Central memory CD4-positive, alpha-beta T cell (primary cell): ENCODE results near the gene DDX6.
A peak's percentile ranks its signal among the peaks of the same experiment; 100 is the strongest.
"Not testable (repeated sequence)": the region's sequence is repeated elsewhere in the genome, so short reads cannot be mapped to it uniquely, and the experiment has no call there.

Experiments used
- DNase-seq: peaks from one replicate; pipeline ENCODE4 v3.0.0; 2022

The DDX6 gene

DNA sequence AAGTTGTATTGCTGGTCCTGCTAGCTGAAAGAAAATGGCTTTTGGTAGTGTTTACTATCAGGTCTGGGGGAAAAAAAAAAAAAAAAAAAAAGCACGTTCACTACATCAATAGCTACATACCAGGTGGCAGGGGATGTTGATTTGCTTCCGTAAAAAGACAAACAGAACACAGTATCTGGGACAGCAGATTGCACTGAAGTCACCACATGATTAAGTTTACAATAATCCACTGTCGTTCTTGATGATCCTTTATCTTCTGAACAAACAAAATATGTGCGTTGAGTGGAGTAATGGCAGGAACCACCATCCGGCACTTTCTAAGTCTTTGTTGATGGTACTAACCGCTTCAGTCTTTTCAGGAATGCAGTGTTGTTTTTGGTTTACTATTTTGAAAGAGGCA lies 48.7 kb downstream of the DDX6 start:
- DNase-seq, result no peak

GRCh38 chr11:118740892-118741291 lies 50.1 kb downstream of the DDX6 start:
- DNase-seq, result no peak

GRCh38 chr11:118735203-118735602 lies 55.8 kb downstream of the DDX6 start:
- DNase-seq, result no peak

- no peak for DNase-seq
Observed at GRCh38 chr11:118734031-118734430, 56.9 kb downstream of the DDX6 start.

- DNase-seq, result not testable (repeated sequence)
Observed at GRCh38 chr11:118729753-118730152, 61.2 kb downstream of the DDX6 start.

- DNase-seq, result not testable (repeated sequence)
Observed at GRCh38 chr11:118728112-118728511, 62.9 kb downstream of the DDX6 start.

DNA sequence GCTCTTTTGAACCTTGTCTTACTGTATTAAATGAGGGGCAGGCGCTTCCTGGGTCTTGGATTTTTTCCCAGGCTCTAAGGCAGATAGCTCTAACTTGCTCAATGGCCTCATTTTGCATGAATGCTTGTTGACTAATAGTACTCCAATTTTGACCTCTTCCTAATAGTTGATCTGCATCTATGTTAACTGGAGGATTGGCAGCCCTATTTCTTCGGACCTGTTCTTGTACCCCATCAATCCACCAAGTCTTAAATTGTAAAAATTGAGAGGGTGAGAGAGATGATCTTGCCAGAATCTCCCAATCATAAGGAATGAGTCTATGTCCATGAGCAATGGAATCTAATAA lies 63.3 kb downstream of the DDX6 start:
- not testable (repeated sequence) for DNase-seq

DNA sequence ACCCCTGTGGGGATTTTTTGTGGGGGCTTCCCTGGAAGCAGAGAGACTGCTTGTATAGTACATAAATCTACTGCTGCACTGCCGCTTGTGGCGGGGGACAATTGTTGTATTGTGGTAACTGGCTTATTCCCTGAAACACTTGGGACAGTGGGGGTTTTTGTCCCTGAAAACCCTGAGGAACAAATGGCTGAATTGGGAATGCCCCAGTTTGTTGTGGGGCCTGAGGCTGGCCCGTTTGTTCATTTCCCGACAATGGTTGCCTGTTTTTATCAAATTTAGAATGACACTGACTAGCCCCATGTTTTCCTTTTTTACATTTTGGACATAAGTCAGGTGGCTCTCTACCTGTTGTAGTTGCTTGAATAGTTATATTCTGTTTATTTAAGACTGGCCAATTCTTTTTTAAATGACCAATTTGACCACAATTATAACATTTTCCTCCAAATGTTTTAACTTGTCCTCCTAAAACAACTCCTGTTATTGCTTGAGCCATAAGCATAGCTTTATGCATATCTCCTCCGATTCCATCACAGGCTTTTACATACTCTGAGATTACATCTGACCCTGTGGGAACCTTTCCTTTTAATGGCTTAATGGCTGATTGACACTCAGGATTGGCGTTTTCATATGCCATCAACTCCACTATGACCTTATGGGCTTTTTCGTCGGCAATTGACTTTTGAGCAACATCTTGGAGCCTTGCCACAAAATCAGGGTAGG lies 63.8 kb downstream of the DDX6 start:
- DNase-seq, result not testable (repeated sequence)

GRCh38 chr11:118721478-118722015 lies 69.4 kb downstream of the DDX6 start:
- DNase-seq, result not testable (repeated sequence)

GRCh38 chr11:118720740-118721139 lies 70.2 kb downstream of the DDX6 start:
- DNase-seq, result not testable (repeated sequence)

DNA sequence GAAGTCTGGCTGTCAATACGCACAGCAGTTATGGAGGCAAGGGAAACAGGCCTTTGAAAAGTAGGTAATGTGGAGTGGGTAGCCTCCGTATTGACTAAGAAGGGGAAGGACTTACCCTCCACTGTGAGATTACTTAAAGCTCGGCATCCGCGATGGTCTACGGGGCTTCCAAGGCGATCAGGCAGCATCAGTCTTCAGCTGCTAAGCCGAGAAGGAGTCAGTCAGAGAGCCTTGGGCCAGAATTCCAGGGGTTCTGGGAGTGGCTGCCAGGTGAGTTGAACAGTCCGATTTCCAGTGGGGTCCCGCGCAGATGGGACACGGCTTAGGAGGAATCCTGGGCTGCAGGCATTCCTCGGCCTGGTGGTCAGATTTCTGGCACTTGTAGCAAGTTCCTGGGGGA lies 70.9 kb downstream of the DDX6 start:
- not testable (repeated sequence) for DNase-seq

DNA sequence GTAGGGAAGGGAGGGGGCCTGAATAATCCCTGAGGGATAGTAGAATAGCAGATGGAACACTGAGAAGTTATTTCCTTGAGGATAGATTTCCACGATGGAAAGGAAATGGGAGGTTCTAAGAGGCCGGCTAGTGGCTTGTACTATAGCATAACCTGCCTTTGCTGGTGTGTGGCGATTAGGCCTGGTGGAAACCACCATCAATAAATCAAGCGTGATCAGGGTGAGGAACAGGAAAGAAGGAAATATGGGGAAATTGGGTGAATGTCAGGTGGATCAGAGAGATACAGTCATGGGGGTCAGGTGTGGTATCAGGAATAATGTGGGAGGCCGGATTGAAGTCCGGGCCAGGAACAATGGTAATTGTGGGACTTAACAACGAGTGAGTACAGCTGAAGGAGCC lies 72.4 kb downstream of the DDX6 start:
- not testable (repeated sequence) for DNase-seq

DNA sequence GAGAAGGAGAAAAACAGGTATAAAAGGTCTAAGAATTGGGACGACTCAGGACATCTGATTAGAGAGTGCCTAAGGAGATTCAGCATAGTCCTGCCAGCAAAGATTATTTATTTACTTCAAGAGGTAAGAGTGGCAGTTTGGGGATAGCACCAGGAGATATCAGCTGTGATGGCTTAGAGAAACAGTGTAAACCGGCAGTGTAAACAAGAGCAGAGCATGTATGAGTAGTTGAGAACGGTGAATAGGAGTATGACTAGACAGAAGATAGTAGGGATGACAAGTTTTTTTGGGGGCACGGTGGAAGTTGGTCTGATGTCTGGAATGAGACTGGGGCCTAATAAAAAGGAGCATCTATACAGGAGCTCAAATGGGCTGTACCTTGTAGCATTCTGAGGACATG lies 73.2 kb downstream of the DDX6 start:
- not testable (repeated sequence) for DNase-seq

GRCh38 chr11:118717221-118717620 lies 73.7 kb downstream of the DDX6 start:
- DNase-seq, result not testable (repeated sequence)

- no peak for DNase-seq
Observed at GRCh38 chr11:118715837-118716260, 75.1 kb downstream of the DDX6 start.

DNA sequence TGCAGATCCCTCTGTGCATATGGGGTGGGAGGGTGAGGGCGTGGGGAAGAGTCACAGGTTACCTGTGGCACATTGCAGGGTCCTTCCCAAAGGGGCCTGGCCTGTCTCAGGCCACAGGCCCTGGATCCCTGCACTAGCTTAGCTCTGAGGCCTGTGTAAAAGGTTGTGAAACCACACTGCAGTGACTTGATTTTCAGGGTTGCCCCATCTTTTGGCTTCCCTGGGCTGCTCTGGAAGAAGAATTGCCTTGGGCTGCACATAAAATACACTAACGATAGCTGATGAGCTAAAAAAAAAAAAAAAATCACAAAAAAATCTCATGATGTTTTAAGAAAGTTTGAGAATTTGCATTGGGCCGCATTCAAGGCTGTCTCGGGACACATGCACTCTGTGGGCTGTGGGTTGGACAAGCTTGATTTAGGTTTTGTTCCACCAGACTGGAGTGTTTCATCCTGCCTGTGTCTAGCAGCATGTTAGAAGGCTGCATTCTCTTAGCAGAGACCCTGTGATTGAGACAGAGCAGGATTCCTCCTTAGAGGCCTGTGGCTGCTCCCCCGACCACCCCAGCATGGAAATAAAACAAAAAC lies 75.6 kb downstream of the DDX6 start:
- no peak for DNase-seq

DNA sequence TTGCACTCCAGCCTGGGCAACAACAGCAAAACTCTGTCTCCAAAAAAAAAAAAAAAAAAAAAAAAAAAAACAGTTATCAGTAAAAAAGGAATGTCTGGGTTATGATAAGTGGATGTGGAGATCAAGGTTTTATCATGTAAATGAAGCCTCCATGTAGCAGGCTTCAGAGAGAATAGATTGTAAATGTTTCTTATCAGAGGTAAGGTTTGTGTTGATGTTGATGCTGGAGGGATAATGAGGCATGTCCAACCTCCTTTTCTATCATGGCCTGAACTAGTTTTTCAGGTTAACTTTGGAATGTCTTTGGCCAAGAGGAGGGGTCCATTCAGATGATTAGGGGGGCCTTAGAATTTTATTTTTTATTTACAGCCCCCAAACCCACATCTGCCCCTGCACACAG lies 76.1 kb downstream of the DDX6 start:
- DNase-seq, result no peak

DNA sequence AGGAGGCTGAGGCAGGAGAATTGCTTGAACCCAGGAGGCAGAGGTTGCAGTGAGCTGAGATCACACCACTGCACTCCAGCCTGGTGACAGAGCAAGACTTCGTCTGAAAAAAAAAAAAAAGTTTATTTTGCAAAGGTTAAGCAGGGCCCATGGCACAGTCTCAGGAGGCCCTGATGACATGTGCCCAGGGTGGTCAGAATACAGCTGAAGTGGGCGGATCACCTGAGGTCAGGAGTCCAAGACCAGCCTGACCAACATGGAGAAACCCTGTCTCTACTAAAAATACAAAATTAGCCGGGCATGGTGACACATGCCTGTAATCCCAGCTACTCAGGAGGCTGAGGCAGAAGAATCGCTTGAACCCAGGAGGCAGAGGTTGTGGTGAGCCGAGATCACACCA lies 76.5 kb downstream of the DDX6 start:
- DNase-seq, result not testable (repeated sequence)

GRCh38 chr11:118708296-118708695 lies 82.7 kb downstream of the DDX6 start:
- DNase-seq, result no peak

DNA sequence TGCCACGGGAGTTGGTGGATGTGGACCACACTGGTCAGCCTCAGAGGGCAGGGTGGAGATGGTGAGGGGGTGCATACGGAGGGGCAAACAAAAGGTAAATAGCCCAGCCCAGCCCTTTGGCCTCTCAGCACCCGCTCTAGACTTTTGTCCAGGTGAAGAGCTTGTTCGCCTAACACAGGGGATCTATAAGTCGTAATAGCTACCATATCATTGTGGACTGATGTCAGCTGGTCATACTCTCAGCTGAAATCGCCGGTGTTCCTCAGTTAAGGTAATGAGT lies 84.5 kb downstream of the DDX6 start:
- DNase-seq, result no peak

DNA sequence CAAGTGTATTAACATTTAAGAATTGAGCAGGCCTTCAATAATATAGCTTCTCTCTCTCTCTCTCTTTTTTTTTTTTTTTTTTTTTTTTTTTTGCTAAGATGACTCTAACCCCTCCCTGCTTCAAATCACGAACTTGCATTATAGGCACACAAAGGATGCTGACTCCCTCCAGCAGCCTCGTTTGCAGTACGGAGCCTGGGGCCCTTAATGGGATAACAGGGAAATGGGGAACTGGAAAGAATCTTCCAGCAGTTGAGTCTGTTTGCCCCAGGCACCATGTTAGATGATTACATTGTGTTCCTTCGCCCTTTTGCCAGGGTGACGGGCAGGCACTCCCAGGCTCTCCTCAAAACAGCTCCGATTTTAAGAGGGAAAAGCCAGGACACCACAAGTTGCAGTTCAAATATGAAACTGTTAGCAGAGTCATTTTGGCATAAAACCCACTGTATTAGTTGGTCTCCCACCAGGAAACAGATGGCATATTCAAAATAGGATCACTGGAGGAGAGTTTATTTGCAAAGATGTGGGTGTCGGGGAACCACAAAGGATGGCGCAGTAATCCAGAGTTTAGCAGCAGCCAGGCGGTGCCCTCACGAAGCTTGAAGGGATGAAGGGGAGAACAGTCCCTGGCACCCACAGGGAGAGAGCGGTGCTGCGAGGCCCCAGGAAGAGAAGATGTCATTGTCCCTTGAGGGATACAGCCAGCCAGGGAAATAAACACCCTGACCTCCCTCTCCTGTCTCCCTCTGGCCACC lies 85.0 kb downstream of the DDX6 start:
- no peak for DNase-seq

- peak; percentile 67 for DNase-seq
Observed at GRCh38 chr11:118705111-118705741, 85.7 kb downstream of the DDX6 start.

DNA sequence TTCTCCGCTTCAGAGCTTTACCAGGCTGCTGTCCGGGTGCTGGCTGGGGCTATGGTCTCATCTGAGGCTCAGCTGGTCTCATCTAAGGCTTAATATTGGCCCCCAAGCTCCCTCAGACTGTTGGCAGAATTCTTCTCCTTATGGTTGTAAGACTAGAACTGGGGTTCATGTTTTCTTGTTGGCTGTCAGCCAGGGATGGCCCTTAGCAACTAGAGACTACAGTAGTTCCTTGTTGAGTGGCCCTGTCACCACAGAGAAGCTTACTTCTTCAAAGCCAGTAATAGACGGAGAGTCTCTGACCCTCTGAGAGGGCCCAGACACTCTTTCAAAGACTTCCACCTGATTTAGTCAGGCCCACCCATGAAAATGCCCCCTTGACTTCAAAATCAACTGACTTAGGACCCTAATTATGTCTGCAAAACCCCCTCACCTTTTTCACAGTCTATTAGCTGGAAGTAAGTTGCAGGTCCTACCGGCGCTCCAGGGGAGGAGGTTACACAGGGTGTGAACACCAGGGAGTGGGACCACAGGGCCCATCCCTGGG lies 87.3 kb downstream of the DDX6 start:
- no peak for DNase-seq
